ENCODE data around the gene TLK2.

The TLK2 gene

DNA sequence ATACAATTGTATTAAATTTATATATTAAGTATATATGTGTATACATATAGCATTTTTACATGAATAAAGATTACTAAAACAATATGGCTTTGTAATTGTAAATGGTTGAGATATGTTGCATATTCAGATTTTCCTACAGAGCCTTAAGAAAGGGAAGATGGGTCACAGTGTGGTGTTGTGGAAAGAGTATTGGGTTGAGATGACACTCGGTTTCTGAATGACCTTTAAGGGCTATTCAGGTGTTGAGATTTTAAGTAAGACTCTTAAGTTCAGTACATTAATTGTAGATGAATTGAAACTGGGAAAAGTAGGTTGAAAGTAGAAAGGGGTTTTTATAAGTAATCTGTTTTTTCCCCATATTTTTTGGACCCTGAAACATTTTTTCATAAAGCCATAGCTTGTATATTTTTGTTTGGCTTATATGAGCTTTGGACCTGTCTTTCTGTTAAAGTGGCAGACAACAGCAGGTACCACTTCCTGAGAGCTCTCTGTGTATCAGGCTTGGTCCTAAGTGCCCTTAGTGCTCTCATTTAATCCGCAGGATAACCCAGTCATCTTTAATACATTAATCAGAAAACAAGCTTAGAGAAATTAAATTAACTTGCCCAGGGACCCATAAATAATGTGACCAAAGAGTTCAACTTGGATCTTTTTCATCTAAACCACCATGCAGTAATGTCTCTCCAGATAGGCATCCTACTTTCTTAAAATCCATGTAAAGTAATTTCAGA is 100.3 kb downstream of the TLK2 start:
- H2BK15ac ChIP-seq (replicated peaks; ENCODE audit: low read depth) = no peak overlapping the region
- no peak overlapping the region for H3K23ac ChIP-seq (ENCODE audit: low read length)
- H3K56ac ChIP-seq (ENCODE audit: low read length) = no peak overlapping the region
- no peak overlapping the region for H3K4ac ChIP-seq (ENCODE audit: low read depth, low read length)
- H3K4me1 ChIP-seq (ENCODE audit: control insufficient read depth, low read depth, low read length) = no peaks in the 10 kb centered on the region
- H3K27ac ChIP-seq (ENCODE audit: low read depth, low read length) = no peak overlapping the region
- no peak overlapping the region for H3K4me2 ChIP-seq (ENCODE audit: low read length)
- no peaks in the 10 kb centered on the region for H3K79me1 ChIP-seq (ENCODE audit: low read length)
- no peak overlapping the region for H4K8ac ChIP-seq (ENCODE audit: low read depth, low read length)
- H3K4me3 ChIP-seq (ENCODE audit: low read length) = no peak overlapping the region
- no peaks in the 10 kb centered on the region for H3K36me3 ChIP-seq (ENCODE audit: control insufficient read depth, insufficient read depth, low read length)
- no peak overlapping the region for H2BK5ac ChIP-seq (ENCODE audit: low read length)
- H4K5ac ChIP-seq (ENCODE audit: low read length) = no peak overlapping the region
- no peak overlapping the region for H3K18ac ChIP-seq (ENCODE audit: low read length)
- WGBS (ENCODE audit: extremely low coverage, insufficient coverage, low lambda C conversion rate) = no CpG with 5 or more reads among the region's 2 CpGs
- no peak overlapping the region for H2BK120ac ChIP-seq (ENCODE audit: low read depth, low read length)
- DNase-seq = no peak
- H3K9ac ChIP-seq (ENCODE audit: low read length) = no peak overlapping the region
- H2AK5ac ChIP-seq (ENCODE audit: low read length) = no peak overlapping the region
- no peaks in the 10 kb centered on the region for H3K27me3 ChIP-seq (ENCODE audit: insufficient read depth, low read length, poor library complexity)
- H3K79me2 ChIP-seq (ENCODE audit: control insufficient read depth, insufficient read depth, low read length) = no peaks in the 10 kb centered on the region

- no peak overlapping the region for H3K23ac ChIP-seq (ENCODE audit: low read length)
- H4K8ac ChIP-seq (ENCODE audit: low read depth, low read length) = no peak overlapping the region
- no peak for DNase-seq
- no peak overlapping the region for H2BK15ac ChIP-seq (replicated peaks; ENCODE audit: low read depth)
- no peaks in the 10 kb centered on the region for H3K27me3 ChIP-seq (ENCODE audit: insufficient read depth, low read length, poor library complexity)
- peaks cover 2% of the 10 kb centered on the region for H3K36me3 ChIP-seq (ENCODE audit: control insufficient read depth, insufficient read depth, low read length)
- no CpG with 5 or more reads among the region's 2 CpGs for WGBS (ENCODE audit: extremely low coverage, insufficient coverage, low lambda C conversion rate)
- H3K56ac ChIP-seq (ENCODE audit: low read length) = no peak overlapping the region
- no peak overlapping the region for H3K4ac ChIP-seq (ENCODE audit: low read depth, low read length)
- no peak overlapping the region for H3K9ac ChIP-seq (ENCODE audit: low read length)
- H2BK5ac ChIP-seq (ENCODE audit: low read length) = no peak overlapping the region
- no peaks in the 10 kb centered on the region for H3K79me2 ChIP-seq (ENCODE audit: control insufficient read depth, insufficient read depth, low read length)
- H3K18ac ChIP-seq (ENCODE audit: low read length) = no peak overlapping the region
- H3K4me3 ChIP-seq (ENCODE audit: low read length) = no peak overlapping the region
- no peak overlapping the region for H2BK120ac ChIP-seq (ENCODE audit: low read depth, low read length)
- H3K79me1 ChIP-seq (ENCODE audit: low read length) = no peaks in the 10 kb centered on the region
- H3K4me1 ChIP-seq (ENCODE audit: control insufficient read depth, low read depth, low read length) = no peaks in the 10 kb centered on the region
- no peak overlapping the region for H3K4me2 ChIP-seq (ENCODE audit: low read length)
- no peak overlapping the region for H4K5ac ChIP-seq (ENCODE audit: low read length)
- no peak overlapping the region for H3K27ac ChIP-seq (ENCODE audit: low read depth, low read length)
- H2AK5ac ChIP-seq (ENCODE audit: low read length) = no peak overlapping the region
Measured at GRCh38 chr17:62580947-62581346, 102.3 kb downstream of the TLK2 start.

DNA sequence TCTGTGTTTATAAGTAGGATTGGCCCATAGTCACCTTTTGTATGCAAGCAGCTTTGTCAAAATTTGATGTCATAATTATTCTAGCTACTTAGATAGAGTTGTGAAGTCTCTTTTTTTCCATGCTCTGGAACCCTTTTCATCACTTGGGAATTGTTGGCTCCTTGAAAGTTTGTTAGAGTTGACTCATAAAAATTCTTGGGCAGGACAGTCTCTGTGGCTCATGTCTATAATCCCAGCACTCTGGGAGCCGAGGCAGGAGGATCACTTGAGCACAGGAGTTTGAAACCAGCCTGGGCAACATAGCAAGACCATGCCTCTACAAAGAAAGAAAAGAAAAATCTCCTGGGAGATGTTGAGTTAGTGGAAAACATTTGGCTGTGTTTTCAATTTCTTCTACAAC is 103.1 kb downstream of the TLK2 start:
- WGBS (ENCODE audit: extremely low coverage, insufficient coverage, low lambda C conversion rate) = no CpG with 5 or more reads among the region's 1 CpG
- Histone ChIP-seq H3K23ac (ENCODE audit: low read length) (no peak overlapping the region), H2BK120ac (ENCODE audit: low read depth, low read length) (no peak overlapping the region), H3K79me1 (ENCODE audit: low read length) (no peaks in the 10 kb centered on the region), H3K4me2 (ENCODE audit: low read length) (no peak overlapping the region), H3K27ac (ENCODE audit: low read depth, low read length) (no peak overlapping the region), H3K9ac (ENCODE audit: low read length) (no peak overlapping the region), H3K4me1 (ENCODE audit: control insufficient read depth, low read depth, low read length) (no peaks in the 10 kb centered on the region), H3K4ac (ENCODE audit: low read depth, low read length) (no peak overlapping the region), H4K5ac (ENCODE audit: low read length) (no peak overlapping the region), H3K4me3 (ENCODE audit: low read length) (no peak overlapping the region), H3K56ac (ENCODE audit: low read length) (no peak overlapping the region), H2BK15ac (replicated peaks; ENCODE audit: low read depth) (no peak overlapping the region), H2AK5ac (ENCODE audit: low read length) (no peak overlapping the region), H2BK5ac (ENCODE audit: low read length) (no peak overlapping the region), H3K27me3 (ENCODE audit: insufficient read depth, low read length, poor library complexity) (no peaks in the 10 kb centered on the region), H3K18ac (ENCODE audit: low read length) (no peak overlapping the region), H3K79me2 (ENCODE audit: control insufficient read depth, insufficient read depth, low read length) (no peaks in the 10 kb centered on the region), H3K36me3 (ENCODE audit: control insufficient read depth, insufficient read depth, low read length) (peaks cover 3% of the 10 kb centered on the region), H4K8ac (ENCODE audit: low read depth, low read length) (no peak overlapping the region)
- DNase-seq = no peak

GRCh38 chr17:62587554-62587953 is 108.9 kb downstream of the TLK2 start:
- Histone ChIP-seq H3K27me3 (ENCODE audit: insufficient read depth, low read length, poor library complexity) (no peaks in the 10 kb centered on the region), H2BK5ac (ENCODE audit: low read length) (no peak overlapping the region), H3K4me2 (ENCODE audit: low read length) (no peak overlapping the region), H3K36me3 (ENCODE audit: control insufficient read depth, insufficient read depth, low read length) (peaks cover 4% of the 10 kb centered on the region), H3K79me2 (ENCODE audit: control insufficient read depth, insufficient read depth, low read length) (no peaks in the 10 kb centered on the region), H3K4ac (ENCODE audit: low read depth, low read length) (no peak overlapping the region), H3K23ac (ENCODE audit: low read length) (no peak overlapping the region), H2BK15ac (replicated peaks; ENCODE audit: low read depth) (no peak overlapping the region), H4K5ac (ENCODE audit: low read length) (no peak overlapping the region), H3K18ac (ENCODE audit: low read length) (no peak overlapping the region), H4K8ac (ENCODE audit: low read depth, low read length) (no peak overlapping the region), H3K27ac (ENCODE audit: low read depth, low read length) (no peak overlapping the region), H3K4me3 (ENCODE audit: low read length) (no peak overlapping the region), H3K9ac (ENCODE audit: low read length) (no peak overlapping the region), H2BK120ac (ENCODE audit: low read depth, low read length) (no peak overlapping the region), H3K4me1 (ENCODE audit: control insufficient read depth, low read depth, low read length) (no peaks in the 10 kb centered on the region), H3K79me1 (ENCODE audit: low read length) (no peaks in the 10 kb centered on the region), H3K56ac (ENCODE audit: low read length) (no peak overlapping the region), H2AK5ac (ENCODE audit: low read length) (no peak overlapping the region)
- no peak for DNase-seq
- no CpG with 5 or more reads among the region's 2 CpGs for WGBS (ENCODE audit: extremely low coverage, insufficient coverage, low lambda C conversion rate)

- Histone ChIP-seq H3K18ac (ENCODE audit: low read length) (no peak overlapping the region), H3K56ac (ENCODE audit: low read length) (no peak overlapping the region), H2BK5ac (ENCODE audit: low read length) (no peak overlapping the region), H3K4me2 (ENCODE audit: low read length) (no peak overlapping the region), H4K8ac (ENCODE audit: low read depth, low read length) (no peak overlapping the region), H3K36me3 (ENCODE audit: control insufficient read depth, insufficient read depth, low read length) (peaks cover 4% of the 10 kb centered on the region), H3K4me3 (ENCODE audit: low read length) (no peak overlapping the region), H3K79me1 (ENCODE audit: low read length) (no peaks in the 10 kb centered on the region), H3K79me2 (ENCODE audit: control insufficient read depth, insufficient read depth, low read length) (no peaks in the 10 kb centered on the region), H3K27ac (ENCODE audit: low read depth, low read length) (no peak overlapping the region), H2BK15ac (replicated peaks; ENCODE audit: low read depth) (no peak overlapping the region), H2AK5ac (ENCODE audit: low read length) (no peak overlapping the region), H3K27me3 (ENCODE audit: insufficient read depth, low read length, poor library complexity) (no peaks in the 10 kb centered on the region), H3K23ac (ENCODE audit: low read length) (no peak overlapping the region), H3K9ac (ENCODE audit: low read length) (no peak overlapping the region), H3K4me1 (ENCODE audit: control insufficient read depth, low read depth, low read length) (no peaks in the 10 kb centered on the region), H3K4ac (ENCODE audit: low read depth, low read length) (no peak overlapping the region), H2BK120ac (ENCODE audit: low read depth, low read length) (no peak overlapping the region), H4K5ac (ENCODE audit: low read length) (no peak overlapping the region)
- no peak for DNase-seq
- no CpG with 5 or more reads among the region's 7 CpGs for whole genome bisulfite sequencing (ENCODE audit: extremely low coverage, insufficient coverage, low lambda C conversion rate)
Measured at GRCh38 chr17:62588109-62588508, 109.5 kb downstream of the TLK2 start.

DNA sequence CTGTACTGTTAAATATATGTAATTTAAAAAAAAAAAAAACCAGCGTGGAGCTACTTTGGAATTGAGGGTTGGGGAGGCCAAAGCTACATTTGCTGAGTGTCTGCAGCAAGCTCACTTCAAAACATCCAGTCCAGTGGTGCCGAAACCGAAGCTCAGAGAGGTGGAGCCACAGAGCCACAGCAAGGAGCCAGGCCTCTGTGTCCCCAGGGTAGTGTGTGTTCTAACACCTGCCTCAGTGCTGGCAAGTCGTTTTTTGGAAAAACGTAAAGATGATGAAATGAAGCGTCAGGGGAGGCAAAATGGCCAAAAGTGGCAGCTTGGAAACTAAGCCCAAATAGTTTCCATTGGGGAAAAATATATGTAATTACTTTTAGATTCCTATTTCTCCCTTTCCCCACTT is 112.7 kb downstream of the TLK2 start:
- Histone ChIP-seq H4K5ac (ENCODE audit: low read length) (no peak overlapping the region), H2BK5ac (ENCODE audit: low read length) (no peak overlapping the region), H3K36me3 (ENCODE audit: control insufficient read depth, insufficient read depth, low read length) (peaks cover 2% of the 10 kb centered on the region), H3K79me2 (ENCODE audit: control insufficient read depth, insufficient read depth, low read length) (no peaks in the 10 kb centered on the region), H3K4me2 (ENCODE audit: low read length) (no peak overlapping the region), H3K18ac (ENCODE audit: low read length) (no peak overlapping the region), H2BK15ac (replicated peaks; ENCODE audit: low read depth) (no peak overlapping the region), H4K8ac (ENCODE audit: low read depth, low read length) (no peak overlapping the region), H2BK120ac (ENCODE audit: low read depth, low read length) (no peak overlapping the region), H3K27me3 (ENCODE audit: insufficient read depth, low read length, poor library complexity) (no peaks in the 10 kb centered on the region), H3K4me1 (ENCODE audit: control insufficient read depth, low read depth, low read length) (no peaks in the 10 kb centered on the region), H3K4me3 (ENCODE audit: low read length) (no peak overlapping the region), H3K27ac (ENCODE audit: low read depth, low read length) (no peak overlapping the region), H3K23ac (ENCODE audit: low read length) (no peak overlapping the region), H2AK5ac (ENCODE audit: low read length) (no peak overlapping the region), H3K9ac (ENCODE audit: low read length) (no peak overlapping the region), H3K79me1 (ENCODE audit: low read length) (no peaks in the 10 kb centered on the region), H3K56ac (ENCODE audit: low read length) (no peak overlapping the region), H3K4ac (ENCODE audit: low read depth, low read length) (no peak overlapping the region)
- no CpG with 5 or more reads among the region's 6 CpGs for WGBS (ENCODE audit: extremely low coverage, insufficient coverage, low lambda C conversion rate)
- no peak for DNase-seq

All from mesendoderm (in vitro differentiated cells).